ENCODE results near the gene SPRR3.

The SPRR3 gene

GRCh38 chr1:152959273-152959672 is 42.3 kb upstream of the SPRR3 start:
- Histone ChIP-seq H2BK12ac (ENCODE audit: low read length) (no peak overlapping the region), H3K4me1 (ENCODE audit: control insufficient read depth in 1 of 2, insufficient read depth in 2 of 2, low read length in 2 of 2) (no peaks in the 10 kb centered on the region), H3K4me2 (ENCODE audit: low read length) (no peak overlapping the region), H3K79me2 (ENCODE audit: control insufficient read depth, insufficient read depth, low read length, poor library complexity) (no peaks in the 10 kb centered on the region), H2AFZ (ENCODE audit: insufficient read depth, low read length, poor library complexity) (no peak overlapping the region), H3K4me3 (ENCODE audit: low read depth, low read length) (no peak overlapping the region), H4K91ac (ENCODE audit: low read depth, low read length) (no peak overlapping the region), H3K79me1 (ENCODE audit: low read length) (no peaks in the 10 kb centered on the region), H4K8ac (ENCODE audit: low read depth, low read length) (no peak overlapping the region), H2AK5ac (ENCODE audit: low read length) (no peak overlapping the region), H3K27ac (ENCODE audit: low read depth, low read length) (no peak overlapping the region), H2BK5ac (ENCODE audit: low read depth, low read length, poor library complexity) (no peak overlapping the region), H3K23ac (ENCODE audit: low read length) (no peak overlapping the region), H2BK120ac (ENCODE audit: insufficient read depth, low read length, poor library complexity) (no peak overlapping the region), H3K14ac (ENCODE audit: low read length) (no peak overlapping the region), H3K27me3 (ENCODE audit: insufficient read depth, low read length) (no peaks in the 10 kb centered on the region), H3K9me3 (ENCODE audit: insufficient read depth, low read depth, low read length) (no peaks in the 10 kb centered on the region), H3K4ac (ENCODE audit: low read depth, low read length) (no peak overlapping the region), H3K36me3 (ENCODE audit: control insufficient read depth in 1 of 2, insufficient read depth in 2 of 2, low read length in 2 of 2) (no peaks in the 10 kb centered on the region), H4K12ac (ENCODE audit: low read depth, low read length) (no peak overlapping the region), H3K18ac (ENCODE audit: low read length) (no peak overlapping the region), H3K9ac (ENCODE audit: low read length) (no peak overlapping the region)
- WGBS (ENCODE audit: extremely low coverage, insufficient coverage, insufficient read length): no CpG with 5 or more reads among the region's 3 CpGs
- DNase-seq: no peak

GRCh38 chr1:152959801-152960451 is 41.6 kb upstream of the SPRR3 start:
- no peak overlapping the region for H3K4ac ChIP-seq (ENCODE audit: low read depth, low read length)
- no peak overlapping the region for H2AK5ac ChIP-seq (ENCODE audit: low read length)
- no peaks in the 10 kb centered on the region for H3K4me1 ChIP-seq (ENCODE audit: control insufficient read depth in 1 of 2, insufficient read depth in 2 of 2, low read length in 2 of 2)
- H3K14ac ChIP-seq (ENCODE audit: low read length): no peak overlapping the region
- no peak overlapping the region for H2BK120ac ChIP-seq (ENCODE audit: insufficient read depth, low read length, poor library complexity)
- no peaks in the 10 kb centered on the region for H3K79me2 ChIP-seq (ENCODE audit: control insufficient read depth, insufficient read depth, low read length, poor library complexity)
- no peak overlapping the region for H3K4me3 ChIP-seq (ENCODE audit: low read depth, low read length)
- H4K8ac ChIP-seq (ENCODE audit: low read depth, low read length): no peak overlapping the region
- no peak overlapping the region for H3K23ac ChIP-seq (ENCODE audit: low read length)
- H2BK12ac ChIP-seq (ENCODE audit: low read length): no peak overlapping the region
- H3K9me3 ChIP-seq (ENCODE audit: insufficient read depth, low read depth, low read length): no peaks in the 10 kb centered on the region
- H3K9ac ChIP-seq (ENCODE audit: low read length): no peak overlapping the region
- no peaks in the 10 kb centered on the region for H3K79me1 ChIP-seq (ENCODE audit: low read length)
- no peak overlapping the region for H3K18ac ChIP-seq (ENCODE audit: low read length)
- H4K91ac ChIP-seq (ENCODE audit: low read depth, low read length): no peak overlapping the region
- no peak overlapping the region for H2AFZ ChIP-seq (ENCODE audit: insufficient read depth, low read length, poor library complexity)
- WGBS (ENCODE audit: extremely low coverage, insufficient coverage, insufficient read length): no CpG with 5 or more reads among the region's 10 CpGs
- H2BK5ac ChIP-seq (ENCODE audit: low read depth, low read length, poor library complexity): no peak overlapping the region
- no peaks in the 10 kb centered on the region for H3K36me3 ChIP-seq (ENCODE audit: control insufficient read depth in 1 of 2, insufficient read depth in 2 of 2, low read length in 2 of 2)
- H3K4me2 ChIP-seq (ENCODE audit: low read length): no peak overlapping the region
- no peak overlapping the region for H3K27ac ChIP-seq (ENCODE audit: low read depth, low read length)
- H4K12ac ChIP-seq (ENCODE audit: low read depth, low read length): no peak overlapping the region
- DNase-seq: no peak
- H3K27me3 ChIP-seq (ENCODE audit: insufficient read depth, low read length): no peaks in the 10 kb centered on the region

GRCh38 chr1:152960452-152961044 is 41.0 kb upstream of the SPRR3 start:
- H4K8ac ChIP-seq (ENCODE audit: low read depth, low read length): no peak overlapping the region
- H3K79me1 ChIP-seq (ENCODE audit: low read length): no peaks in the 10 kb centered on the region
- no peak overlapping the region for H4K12ac ChIP-seq (ENCODE audit: low read depth, low read length)
- no peak overlapping the region for H2BK120ac ChIP-seq (ENCODE audit: insufficient read depth, low read length, poor library complexity)
- no peak overlapping the region for H3K4me2 ChIP-seq (ENCODE audit: low read length)
- no peaks in the 10 kb centered on the region for H3K27me3 ChIP-seq (ENCODE audit: insufficient read depth, low read length)
- no peaks in the 10 kb centered on the region for H3K36me3 ChIP-seq (ENCODE audit: control insufficient read depth in 1 of 2, insufficient read depth in 2 of 2, low read length in 2 of 2)
- H2AK5ac ChIP-seq (ENCODE audit: low read length): no peak overlapping the region
- no peak overlapping the region for H3K4ac ChIP-seq (ENCODE audit: low read depth, low read length)
- H3K9me3 ChIP-seq (ENCODE audit: insufficient read depth, low read depth, low read length): no peaks in the 10 kb centered on the region
- no peak overlapping the region for H3K18ac ChIP-seq (ENCODE audit: low read length)
- no peak overlapping the region for H2BK5ac ChIP-seq (ENCODE audit: low read depth, low read length, poor library complexity)
- peak in 1 of 2 donors; percentile 39 for DNase-seq
- no peaks in the 10 kb centered on the region for H3K4me1 ChIP-seq (ENCODE audit: control insufficient read depth in 1 of 2, insufficient read depth in 2 of 2, low read length in 2 of 2)
- no peak overlapping the region for H3K4me3 ChIP-seq (ENCODE audit: low read depth, low read length)
- no peak overlapping the region for H2BK12ac ChIP-seq (ENCODE audit: low read length)
- H3K14ac ChIP-seq (ENCODE audit: low read length): no peak overlapping the region
- no peak overlapping the region for H3K27ac ChIP-seq (ENCODE audit: low read depth, low read length)
- H2AFZ ChIP-seq (ENCODE audit: insufficient read depth, low read length, poor library complexity): no peak overlapping the region
- H3K23ac ChIP-seq (ENCODE audit: low read length): no peak overlapping the region
- H3K79me2 ChIP-seq (ENCODE audit: control insufficient read depth, insufficient read depth, low read length, poor library complexity): no peaks in the 10 kb centered on the region
- no peak overlapping the region for H3K9ac ChIP-seq (ENCODE audit: low read length)
- WGBS (ENCODE audit: extremely low coverage, insufficient coverage, insufficient read length): no CpG with 5 or more reads among the region's 10 CpGs
- no peak overlapping the region for H4K91ac ChIP-seq (ENCODE audit: low read depth, low read length)

- no peak overlapping the region for H3K14ac ChIP-seq (ENCODE audit: low read length)
- no peak overlapping the region for H4K91ac ChIP-seq (ENCODE audit: low read depth, low read length)
- no peaks in the 10 kb centered on the region for H3K27me3 ChIP-seq (ENCODE audit: insufficient read depth, low read length)
- peaks cover 2% of the 10 kb centered on the region for H3K9me3 ChIP-seq (ENCODE audit: insufficient read depth, low read depth, low read length)
- no peak overlapping the region for H2BK5ac ChIP-seq (ENCODE audit: low read depth, low read length, poor library complexity)
- DNase-seq: no peak
- no peak overlapping the region for H2AK5ac ChIP-seq (ENCODE audit: low read length)
- no peak overlapping the region for H3K4ac ChIP-seq (ENCODE audit: low read depth, low read length)
- H4K8ac ChIP-seq (ENCODE audit: low read depth, low read length): no peak overlapping the region
- H3K79me1 ChIP-seq (ENCODE audit: low read length): no peaks in the 10 kb centered on the region
- no peak overlapping the region for H3K23ac ChIP-seq (ENCODE audit: low read length)
- no peaks in the 10 kb centered on the region for H3K36me3 ChIP-seq (ENCODE audit: control insufficient read depth in 1 of 2, insufficient read depth in 2 of 2, low read length in 2 of 2)
- no CpG with 5 or more reads among the region's 7 CpGs for WGBS (ENCODE audit: extremely low coverage, insufficient coverage, insufficient read length)
- H3K4me3 ChIP-seq (ENCODE audit: low read depth, low read length): no peak overlapping the region
- H4K12ac ChIP-seq (ENCODE audit: low read depth, low read length): no peak overlapping the region
- H3K4me1 ChIP-seq (ENCODE audit: control insufficient read depth in 1 of 2, insufficient read depth in 2 of 2, low read length in 2 of 2): no peaks in the 10 kb centered on the region
- no peaks in the 10 kb centered on the region for H3K79me2 ChIP-seq (ENCODE audit: control insufficient read depth, insufficient read depth, low read length, poor library complexity)
- no peak overlapping the region for H3K27ac ChIP-seq (ENCODE audit: low read depth, low read length)
- no peak overlapping the region for H2BK120ac ChIP-seq (ENCODE audit: insufficient read depth, low read length, poor library complexity)
- H3K4me2 ChIP-seq (ENCODE audit: low read length): no peak overlapping the region
- H2BK12ac ChIP-seq (ENCODE audit: low read length): no peak overlapping the region
- no peak overlapping the region for H2AFZ ChIP-seq (ENCODE audit: insufficient read depth, low read length, poor library complexity)
- H3K18ac ChIP-seq (ENCODE audit: low read length): no peak overlapping the region
- no peak overlapping the region for H3K9ac ChIP-seq (ENCODE audit: low read length)
Measured at GRCh38 chr1:152961226-152961891, 40.2 kb upstream of the SPRR3 start.

All from trophoblast cell (in vitro differentiated cells and primary cell).